HL-60 (cell line): ENCODE data around the gene COL1A2.

Experiments
- DNase-seq, 2 experiments: peaks; one replicate each; pipeline ENCODE4 v3.0.0-alpha.2; 2010 to 2020; ENCODE audit warnings: low read depth in 1 of 2, low spot score in 1 of 2
- H3K27ac ChIP-seq: fragments of 250-450 bp; sonication (Bioruptor Pico); replicated peaks from 2 replicates; pipeline ENCODE4 v1.5.1; 2020; ENCODE audit warnings: mild to moderate bottlenecking, moderate library complexity
- H3K27me3 ChIP-seq: fragments of 250-450 bp; sonication (Bioruptor Pico); 2 replicates; pipeline ENCODE4 v1.5.1; 2021; ENCODE audit warnings: mild to moderate bottlenecking, moderate library complexity; ENCODE audit not compliant: insufficient read depth, poor library complexity, severe bottlenecking
- H3K4me3 ChIP-seq: replicated peaks from 2 replicates; pipeline ENCODE4 v1.5.1; 2011; ENCODE audit warnings: mild to moderate bottlenecking, control low read depth, low read length; ENCODE audit not compliant: insufficient read depth
- CTCF ChIP-seq: IDR thresholded peaks from one replicate; pipeline ENCODE4 v1.5.1; 2011; ENCODE audit warnings: low read length, control low read depth, inconsistent platforms; ENCODE audit not compliant: insufficient read depth
- GABPA ChIP-seq: IDR thresholded peaks from 2 replicates; pipeline ENCODE4 v1.6.1; 2012; ENCODE audit warnings: low read depth
- POLR2AphosphoS5 ChIP-seq: IDR thresholded peaks from 2 replicates; pipeline ENCODE4 v1.6.1; 2012; ENCODE audit warnings: low read depth
- REST ChIP-seq: IDR thresholded peaks from 2 replicates; pipeline ENCODE4 v1.6.1; 2012; ENCODE audit warnings: low read depth; ENCODE audit not compliant: insufficient replicate concordance
- SPI1 ChIP-seq: IDR thresholded peaks from 2 replicates; pipeline ENCODE4 v1.6.1; 2012; ENCODE audit warnings: low read depth, mild to moderate bottlenecking, borderline replicate concordance

COL1A2 gene

GRCh38 chr7:94421681-94422080, 27.0 kb downstream of the COL1A2 start:
- peaks cover 2% of the 10 kb centered on the region for H3K27me3 ChIP-seq
- H3K4me3 ChIP-seq = no peak overlapping the region
- no peak for DNase-seq
- H3K27ac ChIP-seq = no peak overlapping the region
- TF ChIP-seq GABPA (no peak), SPI1 (no peak), REST (no peak), CTCF (no peak), POLR2AphosphoS5 (no peak)

- Histone ChIP-seq H3K27me3 (peaks cover under 1% of the 10 kb centered on the region), H3K4me3 (no peak overlapping the region), H3K27ac (no peak overlapping the region)
- TF ChIP-seq CTCF = no peak
- no peak for TF ChIP-seq POLR2AphosphoS5
- no peak for TF ChIP-seq SPI1
- no peak for TF ChIP-seq REST
- no peak for TF ChIP-seq GABPA
- DNase-seq = no peak
These were observed 27.4 kb downstream of the COL1A2 start for GRCh38 chr7:94422136-94422535.

- no peak overlapping the region for H3K27ac ChIP-seq
- DNase-seq = no peak
- no peak overlapping the region for H3K4me3 ChIP-seq
- TF ChIP-seq CTCF (no peak), REST (no peak), SPI1 (no peak), GABPA (no peak), POLR2AphosphoS5 (no peak)
- no peaks in the 10 kb centered on the region for H3K27me3 ChIP-seq
These were observed 28.2 kb downstream of the COL1A2 start for GRCh38 chr7:94422827-94423460.
